Activated CD4-positive, CD25-positive, alpha-beta regulatory T cell (primary cell): ENCODE results near the gene PDPK1.
"Not testable (repeated sequence)": the region's sequence is repeated elsewhere in the genome, so short reads cannot be mapped to it uniquely, and the experiment has no call there.

Experiments
- DNase-seq, 4 experiments: peaks; one replicate each; lab custom pipeline; 2025; lab: John Stamatoyannopoulos, UW

PDPK1 gene

DNA sequence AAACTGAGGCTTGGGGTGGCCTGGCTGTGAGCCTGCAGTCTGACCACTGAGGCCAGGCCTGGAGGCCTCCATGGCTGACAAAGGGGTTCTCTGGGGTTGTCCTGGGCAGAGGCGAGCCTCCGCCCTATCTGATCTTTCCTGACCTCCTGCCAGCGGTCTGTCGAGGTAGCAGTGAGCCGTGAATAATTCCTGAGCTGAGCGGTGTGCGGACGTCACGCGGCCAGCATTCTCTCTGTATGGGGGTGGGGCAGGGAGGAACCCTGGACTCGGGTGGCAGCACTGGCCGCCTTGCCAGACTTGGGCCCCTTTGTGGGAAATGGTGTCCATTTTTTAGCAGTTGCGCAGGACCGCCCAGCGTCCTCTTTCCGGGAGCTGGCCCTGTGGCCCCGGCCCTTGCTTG lies 74.1 kb downstream of the PDPK1 start:
- not testable (repeated sequence) for DNase-seq

DNA sequence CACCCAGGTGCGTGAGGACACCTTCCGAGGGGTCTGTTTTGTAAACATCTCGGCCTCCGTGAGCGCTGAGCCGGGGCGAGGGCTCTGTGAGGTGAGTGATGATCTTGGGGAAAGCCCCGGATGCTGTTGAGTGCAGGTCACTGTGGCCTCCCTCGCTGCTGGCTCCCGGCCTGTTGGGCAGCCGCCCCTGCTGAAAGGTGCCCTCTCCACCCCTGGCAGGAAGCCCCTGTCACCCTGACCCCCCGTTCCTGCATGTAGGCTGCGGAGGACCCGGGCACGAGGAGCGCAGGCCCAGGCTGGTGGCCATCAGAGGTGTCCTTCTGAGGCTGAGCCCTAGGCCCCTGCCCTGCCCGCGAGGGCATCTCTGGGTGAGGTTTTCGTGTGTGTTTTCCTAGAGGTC lies 75.4 kb downstream of the PDPK1 start:
- not testable (repeated sequence) for DNase-seq

DNA sequence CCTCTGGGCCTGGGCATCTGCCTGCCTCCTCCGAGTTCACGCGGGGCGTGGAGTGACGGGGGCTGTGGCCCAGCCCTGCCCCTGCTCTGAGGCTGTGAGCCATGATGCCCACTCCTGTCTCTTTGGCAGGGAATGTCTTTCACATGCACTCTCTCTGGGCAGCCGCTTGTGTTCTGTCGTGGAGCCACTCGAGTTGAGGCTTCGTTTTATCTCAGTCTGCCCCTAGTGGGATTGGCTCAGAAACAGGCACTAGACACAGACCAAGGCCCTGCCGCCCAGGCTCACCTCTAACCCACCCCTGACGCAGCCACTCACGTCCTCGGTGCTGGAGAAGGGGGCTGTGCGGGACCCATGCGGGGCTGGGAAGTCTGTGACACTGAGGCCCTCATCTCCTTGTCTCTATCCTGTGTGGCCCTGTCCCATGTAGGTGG lies 77.0 kb downstream of the PDPK1 start:
- DNase-seq = no peak

DNA sequence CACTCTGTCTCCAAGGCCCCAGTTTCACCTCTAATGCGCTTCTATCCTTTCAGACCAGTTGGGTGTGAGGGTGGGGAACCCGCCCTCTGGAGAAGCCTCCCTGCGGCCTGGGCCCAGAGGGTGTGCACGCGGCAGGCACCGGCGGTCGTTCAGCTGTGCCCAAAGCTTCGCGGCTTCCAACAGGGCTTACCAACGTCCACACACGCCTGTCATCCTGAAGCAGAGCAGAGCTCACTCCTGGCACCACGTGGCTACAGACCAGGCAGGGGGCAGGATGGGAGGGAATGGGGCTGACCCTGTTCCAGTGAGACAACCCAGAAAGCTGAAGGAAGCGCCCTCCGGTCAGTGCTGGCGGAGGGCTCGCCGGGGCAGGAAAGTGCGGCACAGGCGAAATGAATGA lies 81.1 kb downstream of the PDPK1 start:
- not testable (repeated sequence) for DNase-seq

DNA sequence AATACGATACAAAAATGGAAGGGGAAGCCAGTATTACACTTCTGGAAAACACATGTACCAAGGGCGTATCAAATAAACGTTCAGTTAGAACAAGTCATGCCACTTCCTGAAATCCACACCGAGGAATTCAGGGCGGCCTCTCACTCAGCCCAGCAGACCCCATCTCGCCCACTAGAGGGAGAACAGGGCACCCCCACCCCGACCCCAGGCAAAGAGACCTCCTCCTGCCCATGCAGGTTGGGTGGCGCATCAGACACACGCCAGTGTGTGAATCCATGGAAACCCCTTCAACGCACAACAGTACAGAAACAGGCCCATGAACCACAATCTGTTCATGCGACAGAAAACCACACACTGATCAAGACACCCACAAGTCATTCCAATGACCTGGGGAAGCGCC lies 81.8 kb downstream of the PDPK1 start:
- DNase-seq = not testable (repeated sequence)

DNA sequence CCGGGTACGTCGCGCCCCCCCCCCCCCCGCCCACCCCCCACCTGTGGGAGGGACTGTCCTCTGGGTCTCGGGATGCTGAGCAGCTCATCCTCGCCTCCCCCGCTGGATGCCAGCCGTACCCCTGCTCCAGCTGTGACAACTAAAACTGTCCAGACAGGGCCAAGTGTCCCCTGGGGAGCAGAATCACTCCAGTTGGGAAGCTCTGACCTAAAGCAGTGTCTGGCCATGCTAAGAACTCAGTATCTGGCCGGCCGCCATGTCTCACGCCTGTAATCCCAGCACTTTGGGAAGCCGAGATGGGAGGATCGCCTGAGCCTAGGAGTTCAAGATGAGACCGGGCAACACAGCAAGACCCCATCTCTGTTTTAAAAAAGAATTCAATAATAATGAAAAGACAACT lies 83.0 kb downstream of the PDPK1 start:
- DNase-seq = not testable (repeated sequence)

DNA sequence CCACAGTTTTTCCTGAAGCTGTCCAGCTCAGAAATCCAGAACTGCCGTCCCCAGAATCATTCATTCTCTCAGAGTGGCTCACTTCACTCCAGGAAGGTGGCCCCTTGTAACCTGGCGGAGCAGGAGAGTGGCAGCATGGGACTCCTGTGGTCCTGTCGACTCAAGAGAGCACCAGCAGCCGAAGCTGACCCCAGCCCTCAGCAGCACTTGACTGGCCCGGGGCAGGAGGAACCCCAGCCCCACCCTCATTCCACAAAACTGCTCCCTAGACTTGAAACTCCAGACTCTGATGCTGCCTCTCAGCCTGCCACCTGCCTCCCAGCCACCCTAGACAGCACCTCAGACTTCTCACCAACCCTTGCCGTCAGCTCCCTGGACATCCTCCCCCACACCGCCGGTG lies 83.6 kb downstream of the PDPK1 start:
- DNase-seq = not testable (repeated sequence)

DNA sequence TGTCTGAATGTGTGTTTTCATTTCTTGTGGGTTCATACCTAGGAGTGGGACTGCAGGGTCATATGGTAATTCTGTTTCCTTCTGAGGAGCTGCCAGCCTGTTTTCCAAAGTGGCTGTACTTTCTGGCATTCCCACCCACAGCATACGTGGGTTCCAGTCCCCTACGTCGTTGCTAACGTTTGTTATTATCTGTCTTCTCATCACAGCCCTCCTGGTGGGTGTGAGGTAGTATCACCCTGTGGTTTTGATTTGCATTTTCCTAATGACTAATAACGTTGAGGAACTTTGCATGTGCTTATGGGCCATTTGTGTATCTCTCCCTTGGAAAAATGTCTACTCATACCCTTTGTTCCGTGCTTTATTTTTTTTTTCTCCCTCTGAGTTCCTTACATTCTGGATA lies 89.3 kb downstream of the PDPK1 start:
- DNase-seq = not testable (repeated sequence)

DNA sequence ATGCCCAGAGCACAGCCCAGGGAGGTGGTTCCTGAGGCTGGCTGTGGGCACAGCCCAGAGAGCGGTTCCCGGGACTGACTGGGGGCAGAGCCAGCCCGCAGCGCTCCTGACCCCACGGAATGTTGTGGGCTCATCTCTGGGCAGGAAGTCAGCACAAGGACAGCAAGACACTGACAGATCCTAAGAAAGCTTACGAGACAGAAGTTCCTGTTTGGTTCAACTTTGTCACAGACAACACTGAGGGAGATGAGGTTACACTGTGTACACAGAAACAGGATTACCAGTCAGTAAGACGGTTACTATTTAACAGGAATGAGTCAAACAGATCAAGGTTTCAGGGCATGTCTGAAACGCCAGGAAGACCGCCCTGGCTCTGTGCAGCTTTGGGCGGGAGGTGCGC lies 93.4 kb downstream of the PDPK1 start:
- not testable (repeated sequence) for DNase-seq

DNA sequence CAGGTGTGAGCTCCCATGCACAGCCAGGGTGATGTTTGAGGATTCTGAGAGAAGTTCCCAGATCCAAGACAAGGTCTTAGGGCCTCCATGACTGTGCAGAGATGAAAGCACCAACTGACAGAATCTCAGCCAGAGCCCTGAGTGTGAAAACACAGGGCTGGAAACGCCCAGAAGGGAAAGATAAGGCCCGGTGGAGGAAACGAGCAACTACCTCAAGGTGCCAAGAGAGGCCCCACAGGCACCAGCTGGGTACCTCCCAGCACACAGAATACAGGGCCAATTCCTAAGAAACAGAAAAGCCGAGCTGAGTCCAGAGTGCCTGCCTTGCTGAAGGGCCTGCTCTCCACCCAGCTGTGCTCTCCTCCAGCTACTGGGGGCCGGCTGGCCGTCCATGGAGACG lies 94.5 kb downstream of the PDPK1 start:
- not testable (repeated sequence) for DNase-seq

DNA sequence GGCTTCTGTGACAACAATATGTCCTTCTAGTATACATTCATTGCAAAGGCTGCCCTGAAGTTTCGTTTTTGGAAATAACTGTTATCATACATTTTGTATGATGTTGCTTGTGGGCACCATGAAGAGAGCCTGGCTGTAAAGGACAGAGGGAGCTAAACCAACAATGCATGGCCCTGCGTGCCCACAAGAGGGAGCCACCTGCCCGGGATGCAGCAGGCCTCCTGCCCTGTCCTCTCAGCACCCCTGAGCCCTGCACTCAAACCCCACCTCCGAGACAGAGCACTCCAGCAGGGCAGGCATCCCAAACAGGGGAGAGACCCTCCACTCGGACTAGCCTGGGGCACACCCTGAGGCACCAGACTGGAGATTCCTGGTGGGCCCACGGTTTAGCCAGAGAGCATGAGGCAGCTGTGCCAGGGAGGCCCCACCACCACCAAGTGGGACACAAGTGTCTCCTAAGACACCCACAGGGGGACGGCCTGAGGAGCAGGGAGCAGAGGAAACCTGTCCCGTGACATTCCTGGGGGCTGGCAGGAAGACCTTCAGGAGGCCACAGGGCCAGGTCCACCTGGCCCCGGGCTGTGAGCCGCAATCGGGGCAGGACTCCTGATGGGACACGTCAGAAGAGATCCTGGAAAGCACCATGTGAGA lies 101.4 kb downstream of the PDPK1 start:
- DNase-seq = not testable (repeated sequence)

DNA sequence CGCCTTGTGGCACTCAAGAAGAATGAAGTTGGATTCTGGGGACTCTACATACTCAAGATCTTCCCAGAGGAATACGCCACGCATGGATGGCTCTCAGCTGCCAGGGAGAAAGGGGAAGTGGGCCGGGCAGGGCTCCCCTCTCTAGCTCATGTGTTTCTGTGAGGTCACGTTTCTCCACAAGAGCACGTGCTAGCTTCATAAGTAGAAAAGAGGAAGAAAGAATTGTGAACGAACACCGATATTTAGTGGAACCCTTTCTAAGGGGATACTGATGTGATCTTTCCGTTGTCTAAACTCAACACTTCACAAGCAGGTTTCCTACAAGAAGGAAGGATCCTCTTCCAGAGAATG lies 101.9 kb downstream of the PDPK1 start:
- DNase-seq = not testable (repeated sequence)

DNA sequence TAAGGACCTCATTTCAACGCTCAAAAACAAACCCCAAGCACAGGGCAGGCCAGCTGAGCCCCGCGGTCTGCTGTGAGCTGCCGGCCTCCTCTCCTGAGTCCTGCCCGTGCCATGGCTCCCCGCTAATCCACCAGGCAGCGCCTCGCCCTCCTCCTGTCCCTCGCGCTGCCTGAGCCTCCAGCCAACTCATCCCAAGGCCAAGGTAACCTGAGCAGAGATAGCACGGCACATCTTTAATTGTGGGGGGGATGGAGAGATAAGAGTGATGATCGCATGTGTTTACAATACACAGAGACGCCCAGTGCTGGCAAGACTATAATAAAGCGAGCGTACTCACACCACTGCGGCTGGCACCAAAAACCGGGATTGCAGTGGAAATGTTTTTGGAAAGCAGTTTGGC lies 104.7 kb downstream of the PDPK1 start:
- DNase-seq = not testable (repeated sequence)

DNA sequence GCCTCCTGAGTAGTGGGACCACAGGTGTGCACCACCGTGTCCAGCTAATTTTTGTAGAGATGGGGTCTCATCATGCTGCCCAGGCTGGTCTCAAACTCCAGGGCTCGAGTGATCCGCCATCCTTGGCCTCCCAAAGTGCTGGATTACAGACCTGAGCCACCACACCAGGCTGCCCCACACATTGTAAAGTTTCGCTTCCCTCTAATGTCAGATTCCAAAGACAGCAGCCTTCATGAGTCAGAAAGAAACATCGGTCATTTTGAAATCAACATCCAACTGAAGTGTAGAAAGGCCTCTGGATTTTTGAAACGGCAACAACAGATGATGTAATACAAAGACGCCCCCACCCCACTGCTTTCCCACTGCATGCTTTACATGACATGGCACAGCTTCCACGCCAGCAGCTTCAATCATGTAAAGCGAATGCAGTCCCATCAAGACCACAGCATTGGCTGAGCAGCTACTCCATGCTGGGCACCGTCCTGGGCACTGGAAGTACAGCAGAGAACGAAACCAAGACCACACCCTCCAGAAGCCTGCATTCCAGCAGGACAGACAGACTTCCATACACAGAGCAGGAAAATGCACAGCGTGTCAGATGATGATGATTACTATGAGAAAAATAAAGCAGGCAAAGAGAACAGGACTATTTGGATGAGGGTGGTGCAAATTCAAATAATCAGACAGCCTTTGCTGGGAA lies 107.1 kb downstream of the PDPK1 start:
- not testable (repeated sequence) for DNase-seq

DNA sequence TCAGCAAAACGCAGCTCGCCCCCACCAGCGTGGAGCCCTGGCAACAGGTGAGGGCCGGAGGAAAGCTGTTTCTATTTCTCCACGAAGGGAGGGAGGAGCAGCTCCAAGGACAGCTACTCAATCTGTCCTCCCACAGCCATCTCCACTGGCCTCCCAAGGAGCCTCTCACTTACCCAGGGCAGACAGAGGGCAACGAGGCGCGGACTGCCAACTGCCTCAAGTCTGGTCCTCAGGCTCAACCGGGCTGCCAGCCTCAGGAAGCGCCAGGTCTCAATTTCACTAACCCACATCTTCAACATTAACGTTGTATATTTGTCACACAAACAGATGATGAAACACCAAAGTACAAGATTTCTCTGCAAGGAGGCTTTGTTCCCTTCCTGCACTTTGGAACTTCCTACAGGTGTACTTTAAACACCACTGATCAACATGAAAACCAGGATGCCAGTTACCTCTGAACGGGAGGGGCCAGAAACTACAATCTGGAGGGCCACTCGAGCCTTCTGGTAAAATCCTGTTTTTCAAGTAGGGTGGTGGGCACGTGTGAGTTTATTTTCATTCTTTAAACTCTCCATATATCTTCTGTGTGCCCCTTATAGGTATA lies 113.5 kb downstream of the PDPK1 start:
- not testable (repeated sequence) for DNase-seq
